DMS53 (cell line): ENCODE results near the gene NIPAL1.

Experiments used
- DNase-seq: peaks from one replicate; lab custom pipeline; 2025; lab: John Stamatoyannopoulos, UW

NIPAL1 gene

GRCh38 chr4:48027653-48028052 is 11.1 kb downstream of the NIPAL1 start:
- DNase-seq: no peak

GRCh38 chr4:48028696-48029095 is 12.1 kb downstream of the NIPAL1 start:
- no peak for DNase-seq

GRCh38 chr4:48030470-48030869 is 13.9 kb downstream of the NIPAL1 start:
- DNase-seq: no peak

GRCh38 chr4:48031802-48032525 is 15.4 kb downstream of the NIPAL1 start:
- no peak for DNase-seq

- DNase-seq: peak; percentile 20
These were observed 16.1 kb downstream of the NIPAL1 start for GRCh38 chr4:48032721-48033120.

GRCh38 chr4:48033412-48033811 is 16.8 kb downstream of the NIPAL1 start:
- no peak for DNase-seq

GRCh38 chr4:48033825-48034413 is 17.3 kb downstream of the NIPAL1 start:
- DNase-seq: peak; percentile 74

GRCh38 chr4:48035952-48036351 is 19.4 kb downstream of the NIPAL1 start:
- no peak for DNase-seq

- no peak for DNase-seq
These were observed 20.5 kb downstream of the NIPAL1 start for GRCh38 chr4:48037117-48037462.

- DNase-seq: no peak
These were observed 22.1 kb downstream of the NIPAL1 start for GRCh38 chr4:48038666-48039065.

GRCh38 chr4:48039561-48039960 is 23.0 kb downstream of the NIPAL1 start:
- no peak for DNase-seq

- no peak for DNase-seq
These were observed 25.1 kb downstream of the NIPAL1 start for GRCh38 chr4:48041535-48042137.

- peak; percentile 80 for DNase-seq
These were observed 26.4 kb downstream of the NIPAL1 start for GRCh38 chr4:48042979-48043461.

GRCh38 chr4:48043504-48043903 is 26.9 kb downstream of the NIPAL1 start:
- peak; percentile 46 for DNase-seq

- DNase-seq: no peak
These were observed 27.7 kb downstream of the NIPAL1 start for GRCh38 chr4:48044298-48044697.

- no peak for DNase-seq
These were observed 29.5 kb downstream of the NIPAL1 start for GRCh38 chr4:48046059-48046458.

- DNase-seq: peak; percentile 12
These were observed 30.9 kb downstream of the NIPAL1 start for GRCh38 chr4:48047421-48047844.

- DNase-seq: peak; percentile 19
These were observed 31.3 kb downstream of the NIPAL1 start for GRCh38 chr4:48047896-48048295.

- DNase-seq: no peak
These were observed 32.9 kb downstream of the NIPAL1 start for GRCh38 chr4:48049483-48049882.

- DNase-seq: no peak
These were observed 34.5 kb downstream of the NIPAL1 start for GRCh38 chr4:48051078-48051477.

- DNase-seq: peak; percentile 39
These were observed 42.3 kb downstream of the NIPAL1 start for GRCh38 chr4:48058617-48059530.

- no peak for DNase-seq
These were observed 47.8 kb downstream of the NIPAL1 start for GRCh38 chr4:48064349-48064748.
